Measurements from ENCODE around the gene SIAH1. TPM values are rescaled to one million over a fixed set of nuclear protein-coding genes. Genes with fewer than 3 reads are reported as not detected.
A peak's percentile ranks its signal among the peaks of the same experiment; 100 is the strongest.

SIAH1 gene
- total and polyA plus RNA-seq, 8 donors: 6.0 to 13.2 (median 9.5) TPM

DNA sequence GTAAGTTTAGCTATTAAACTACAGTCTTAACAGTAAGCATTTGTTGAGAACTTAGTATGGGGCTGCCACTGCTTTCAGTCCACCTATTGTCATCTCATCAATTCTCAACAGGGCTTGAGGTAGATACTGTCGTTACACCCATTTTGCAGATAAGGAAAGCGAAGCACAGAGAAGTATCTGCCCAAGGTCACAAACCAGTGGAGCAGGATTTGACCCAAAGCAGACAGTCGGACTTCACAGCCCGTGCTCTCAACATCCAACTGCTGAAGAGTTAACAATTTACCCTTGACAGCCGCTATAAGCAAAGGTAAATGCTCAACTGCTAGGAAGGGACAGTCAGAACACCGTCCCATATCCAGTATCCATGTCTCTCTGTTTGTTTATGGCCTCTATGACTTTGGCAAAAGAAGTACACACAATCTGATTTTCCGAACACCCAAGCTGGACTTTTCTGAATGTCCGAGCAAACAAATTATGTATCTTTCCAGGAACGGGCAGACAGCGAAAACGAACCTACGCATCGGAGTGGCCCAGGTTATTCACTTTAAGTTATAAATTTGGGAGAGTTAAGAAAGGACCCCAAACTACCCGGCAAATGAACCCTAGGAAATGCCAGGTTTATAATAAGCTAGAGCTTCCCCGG lies 1.2 kb downstream of the SIAH1 start:
- WGBS, 2 donors: 1% methylated on average over 15 of the region's 15 CpGs
- H3K4me1 ChIP-seq: peaks cover 21 to 28% (median 22%) of the 10 kb centered on the region in 3 donors
- H3K27ac ChIP-seq: peak overlapping the region; percentile 57 to 98 (median 96)
- intact Hi-C loops (cut with DNase I): no loop called here
- no peaks in the 10 kb centered on the region for H3K9me3 ChIP-seq
- DNase-seq: peak in 1 of 6 donors; percentile 24
- no peak for FAIRE-seq
- no peaks in the 10 kb centered on the region for H3K36me3 ChIP-seq
- peak; percentile 7 to 29 (median 19) for ATAC-seq
- H3K27me3 ChIP-seq: no peaks in the 10 kb centered on the region
- TF ChIP-seq, protein P1, sequence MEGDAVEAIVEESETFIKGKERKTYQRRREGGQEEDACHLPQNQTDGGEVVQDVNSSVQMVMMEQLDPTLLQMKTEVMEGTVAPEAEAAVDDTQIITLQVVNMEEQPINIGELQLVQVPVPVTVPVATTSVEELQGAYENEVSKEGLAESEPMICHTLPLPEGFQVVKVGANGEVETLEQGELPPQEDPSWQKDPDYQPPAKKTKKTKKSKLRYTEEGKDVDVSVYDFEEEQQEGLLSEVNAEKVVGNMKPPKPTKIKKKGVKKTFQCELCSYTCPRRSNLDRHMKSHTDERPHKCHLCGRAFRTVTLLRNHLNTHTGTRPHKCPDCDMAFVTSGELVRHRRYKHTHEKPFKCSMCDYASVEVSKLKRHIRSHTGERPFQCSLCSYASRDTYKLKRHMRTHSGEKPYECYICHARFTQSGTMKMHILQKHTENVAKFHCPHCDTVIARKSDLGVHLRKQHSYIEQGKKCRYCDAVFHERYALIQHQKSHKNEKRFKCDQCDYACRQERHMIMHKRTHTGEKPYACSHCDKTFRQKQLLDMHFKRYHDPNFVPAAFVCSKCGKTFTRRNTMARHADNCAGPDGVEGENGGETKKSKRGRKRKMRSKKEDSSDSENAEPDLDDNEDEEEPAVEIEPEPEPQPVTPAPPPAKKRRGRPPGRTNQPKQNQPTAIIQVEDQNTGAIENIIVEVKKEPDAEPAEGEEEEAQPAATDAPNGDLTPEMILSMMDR (IDR thresholded peaks at IDR 0.05): no peak
- H3K4me3 ChIP-seq: peak overlapping the region; percentile 68 to 94 (median 92)

DNA sequence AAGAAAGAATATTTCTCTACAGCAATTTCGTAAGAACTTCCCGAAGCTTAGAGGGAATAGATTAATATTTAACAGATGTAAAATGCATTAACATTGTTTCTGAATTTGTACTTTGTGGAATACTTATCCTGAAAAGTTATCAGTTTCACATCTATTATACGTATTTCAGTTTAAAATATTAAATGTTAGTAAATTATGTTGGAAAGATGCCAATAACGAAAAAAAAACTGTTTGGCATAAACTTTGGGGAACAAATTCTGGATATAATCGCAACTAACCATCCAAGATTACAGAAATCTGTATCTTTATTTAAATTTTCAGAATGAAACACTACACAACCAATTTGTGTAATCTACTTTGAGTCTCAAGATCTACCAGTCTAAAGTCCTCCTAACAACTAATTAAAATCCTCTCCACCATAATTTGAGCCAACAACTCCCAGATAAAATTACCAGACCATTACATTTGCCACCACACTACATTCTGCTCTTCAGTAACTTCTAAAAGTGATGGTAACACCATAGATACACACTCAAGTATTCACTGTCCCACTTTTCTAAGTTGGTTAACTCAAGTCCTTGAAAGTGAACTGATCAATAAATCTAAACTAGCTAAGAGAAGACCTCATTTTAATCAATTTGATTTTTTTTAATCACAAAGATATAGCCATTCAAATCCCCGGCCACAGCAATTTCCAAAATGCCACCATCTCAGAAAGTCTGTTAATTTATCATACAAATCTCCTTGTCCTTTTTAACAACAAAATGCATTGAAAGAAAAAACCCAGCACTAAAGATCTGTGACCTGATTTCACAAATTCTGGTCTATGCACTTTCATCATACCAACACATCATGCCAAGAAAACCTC lies 2.0 kb downstream of the SIAH1 start:
- WGBS, 2 donors: 7 to 8% methylated on average over 6 of the region's 6 CpGs
- Histone ChIP-seq H3K27ac (peak overlapping the region; percentile 57 to 98 (median 96)), H3K4me1 (peaks cover 26 to 34% (median 28%) of the 10 kb centered on the region in 3 donors), H3K36me3 (no peaks in the 10 kb centered on the region), H3K4me3 (peak overlapping the region; percentile 68 to 94 (median 92)), H3K9me3 (no peaks in the 10 kb centered on the region), H3K27me3 (no peaks in the 10 kb centered on the region)
- ATAC-seq: no peak
- TF ChIP-seq, protein P1 (IDR thresholded peaks at IDR 0.05): no peak
- intact Hi-C loops (cut with DNase I): no loop called here
- DNase-seq: no peak
- FAIRE-seq: no peak

DNA sequence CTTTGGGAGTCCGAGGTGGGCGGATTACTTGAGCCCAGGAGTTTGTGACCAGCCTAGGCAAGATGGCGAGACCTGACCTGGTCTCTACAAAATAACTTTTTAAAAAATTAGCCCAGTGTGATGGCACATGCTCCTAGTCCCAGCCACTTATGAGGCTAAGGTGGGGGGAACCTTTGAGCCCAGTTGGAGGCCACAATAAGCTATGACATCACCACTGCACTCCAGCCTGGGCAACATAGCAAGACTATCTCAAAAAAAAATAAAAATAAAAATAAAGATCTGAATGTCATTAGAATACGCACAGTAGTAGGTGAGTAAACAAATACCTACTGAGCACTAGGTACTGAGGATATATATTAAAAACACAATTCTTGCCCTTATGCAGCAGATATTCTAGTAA lies 3.1 kb downstream of the SIAH1 start:
- ATAC-seq: no peak
- H3K36me3 ChIP-seq: no peaks in the 10 kb centered on the region
- H3K4me3 ChIP-seq: no peak overlapping the region
- no peak overlapping the region for H3K27ac ChIP-seq
- TF ChIP-seq, protein P1 (IDR thresholded peaks at IDR 0.05): no peak
- whole genome bisulfite sequencing, 2 donors: 93 to 95% methylated on average over 4 of the region's 4 CpGs
- FAIRE-seq: no peak
- intact Hi-C loops (cut with DNase I): no loop called here
- DNase-seq: no peak
- H3K27me3 ChIP-seq: no peaks in the 10 kb centered on the region
- H3K9me3 ChIP-seq: no peaks in the 10 kb centered on the region
- peaks cover 28 to 36% (median 36%) of the 10 kb centered on the region in 3 donors for H3K4me1 ChIP-seq

DNA sequence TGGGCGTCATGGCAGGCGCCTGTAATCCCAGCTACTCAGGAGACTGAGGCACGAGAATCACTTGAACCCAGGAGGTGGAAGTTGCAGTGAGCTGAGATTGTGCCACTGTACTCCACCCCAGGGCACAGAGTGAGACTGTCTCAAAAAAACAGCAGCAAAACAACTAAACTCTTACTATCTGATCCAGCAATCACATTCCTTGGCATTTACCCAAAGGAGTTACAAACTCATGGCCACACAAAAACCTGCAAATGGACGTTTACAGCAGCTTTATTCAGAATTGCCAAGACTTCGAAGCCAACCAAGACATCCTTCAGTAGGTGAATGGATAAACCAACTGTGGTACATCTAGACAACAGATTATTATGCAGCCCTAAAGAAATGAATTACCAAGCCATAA lies 4.0 kb downstream of the SIAH1 start:
- Histone ChIP-seq H3K9me3 (no peaks in the 10 kb centered on the region), H3K4me1 (peaks cover 28 to 46% (median 43%) of the 10 kb centered on the region in 3 donors), H3K27me3 (no peaks in the 10 kb centered on the region), H3K36me3 (no peaks in the 10 kb centered on the region), H3K27ac (no peak overlapping the region), H3K4me3 (no peak overlapping the region)
- WGBS, 2 donors: 63 to 67% methylated on average over 5 of the region's 5 CpGs
- no peak for ATAC-seq
- TF ChIP-seq, protein P1 (IDR thresholded peaks at IDR 0.05): no peak
- DNase-seq: no peak
- FAIRE-seq: no peak
- intact Hi-C loops (cut with DNase I): no loop called here

Measured in pancreas (tissue), 10 donors.